Heart right ventricle (tissue), 16 donors: Measurements from ENCODE around the gene H2AZ2. TPM values are rescaled to one million over a fixed set of nuclear protein-coding genes. Genes with fewer than 3 reads are reported as not detected.
"Not testable (repeated sequence)": the region's sequence is repeated elsewhere in the genome, so short reads cannot be mapped to it uniquely, and the experiment has no call there.

ENCODE experiments used
- ATAC-seq, 8 donors: fragments of 200-7000 bp; cut with Tn5 transposase; one replicate each; pipeline ENCODE4 v1.9.1; 2020; ENCODE audit warnings: mild to moderate bottlenecking in 8 of 8, moderate library complexity in 8 of 8, moderate number of reproducible peaks in 1 of 8
- DNase-seq, 2 donors: peaks; one replicate each; pipeline ENCODE4 v3.0.0-alpha.2; 2020
- H3K27ac ChIP-seq, 10 donors: fragments of 200-600 bp; sonication (generic) in 2 of 10; one replicate each; pipeline versions ENCODE4 v1.5.0 to v1.8.0; 2020 to 2022; ENCODE audit warnings: mild to moderate bottlenecking in 3 of 10
- H3K27me3 ChIP-seq, 7 donors: fragments of 200-600 bp; one replicate each; pipeline ENCODE4 v1.8.0; 2021 to 2022; ENCODE audit warnings: mild to moderate bottlenecking in 2 of 7
- H3K36me3 ChIP-seq, 9 donors: fragments of 200-600 bp; sonication (generic) in 1 of 9; one replicate each; pipeline versions ENCODE4 v1.5.0 to v1.8.0; 2020 to 2022; ENCODE audit warnings: mild to moderate bottlenecking in 2 of 9
- H3K4me1 ChIP-seq, 9 donors: fragments of 200-600 bp; sonication (generic) in 1 of 9; one replicate each; pipeline versions ENCODE4 v1.5.0 to v1.8.0; 2020 to 2022; ENCODE audit warnings: mild to moderate bottlenecking in 4 of 9
- H3K4me3 ChIP-seq, 10 donors: fragments of 200-600 bp; sonication (generic) in 2 of 10; one replicate each; pipeline versions ENCODE4 v1.5.0 to v1.8.0; 2020 to 2022; ENCODE audit warnings: mild to moderate bottlenecking in 7 of 10, moderate library complexity in 2 of 10
- H3K9me3 ChIP-seq, 11 donors: fragments of 200-600 bp in 10 of 11; sonication (generic) in 2 of 11; one replicate each; pipeline versions ENCODE4 v1.5.0 to v1.8.0; 2013 to 2022; ENCODE audit warnings: mild to moderate bottlenecking in 2 of 11, control low read depth in 1 of 11, moderate library complexity in 1 of 11
- WGBS, 2 donors: extraction: QIAGEN DNeasy Blood & Tissue Kit; methylation state at CpG; one replicate each; pipeline ENCODE4 v1.1.7; 2013; ENCODE audit warnings: inconsistent platforms in 1 of 2; 5-methylcytosine and 5-hydroxymethylcytosine counted together
- intact Hi-C, 10 donors: fragments of 100-400 bp; cut with DNase I; formaldehyde crosslinking; loops; one replicate each; pipeline versions ENCODE4 v1.11.1 to v1.14.2; 2022
- polyA plus RNA-seq, 2 donors: library from polyadenylated mRNA; stranded (reverse); fragments of 200-250 nt; gene quantifications; one replicate each; pipeline ENCODE4 v1.2.3, GENCODE V29; 2013
- total RNA-seq, 10 donors: library from RNA; stranded (reverse); fragmentation: NEBNext Ultra II Directional in 3 of 10; extraction: Animal tissue kit (Norgen Biotek cat#: 25700) in 3 of 10; gene quantifications; one replicate each; pipeline versions ENCODE4 v1.2.1 to v1.2.4, GENCODE V29; 2021 to 2023
- TF ChIP-seq, protein P1 (sequence below), 9 donors: fragments of 200-600 bp; sonication (generic) in 2 of 9; IDR thresholded peaks; one replicate each; pipeline versions ENCODE4 v1.5.0 to v1.8.0; 2021 to 2022; ENCODE audit warnings: antibody characterized with exemption in 9 of 9, mild to moderate bottlenecking in 5 of 9, moderate library complexity in 1 of 9
- donor health status: Arrhythmogenic right ventricular cardiomyopathy.
- donor health status: ischemic (EF 13 %, LVEDD 7.1; RV severe dilation, severe dysfunction).
- donor health status: healthy with polysubstance abuse.
- donor health status: DM: no; HTN: yes; CAD: no.
- donor health status: DM: no; HTN: no; CAD: no.
- donor health status: ischemic (EF 25% LVEDD 6.9; RV normal size, moderate dysfunction).
- donor health status: ischemic (EF 25% LVEDD 5.7; RV mildly dilated, moderate dysfunction).
- donor health status: healthy.
- donor health status: DM: yes; HTN: yes; CAD: no.
- donor health status: Ischemic cardiomyopathy.
- donor health status: ischemic (EF 35%, LVEDD 5.7; RV mildly dilated, moderate dysfunction).
- donor health status: nonischemic (EF 11% LVEDD 7.7; RV severe dilation, severe dysfunction).
- donor health status: DM: yes; HTN: yes; CAD: no.
- donor health status: PGD.
- donor health status: ischemic (EF 29% LVEDD 5.4; RV normal size, mild dysfunction).
- donor health status: nonischemic (EF 23%, LVEDD 6.1; RV moderate dilation, normal function).

The H2AZ2 gene
- total and polyA plus RNA-seq, 12 donors: 109 to 280 (median 257) TPM

DNA sequence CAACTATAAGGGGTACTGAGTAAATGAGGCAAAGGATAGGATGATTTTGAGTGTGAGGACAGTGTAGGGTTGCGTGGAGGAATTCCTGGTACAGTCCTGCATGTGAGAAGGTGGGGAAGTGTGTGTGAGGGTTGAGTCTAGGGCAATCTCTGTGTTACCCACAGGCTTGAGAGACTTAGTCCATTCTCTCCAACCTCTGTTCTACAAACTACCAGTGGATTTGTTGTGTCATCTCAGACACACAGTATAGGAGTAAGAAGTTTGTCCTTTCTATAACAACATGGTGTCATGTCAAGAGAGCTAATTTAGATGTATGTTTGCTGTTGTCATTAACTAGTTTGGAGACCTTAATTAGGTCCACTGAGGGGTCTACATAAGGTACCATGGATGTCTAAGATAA lies 24.9 kb upstream of the H2AZ2 start:
- intact Hi-C loops: loop anchor here in 1 of 10 donors (5.0 kb wide), 1 partner anchor 1055 kb away; no protein-coding TSS in a partner anchor
- Histone ChIP-seq H3K4me1 (peaks cover 0 to 14% (median 6%) of the 10 kb centered on the region in 9 donors), H3K36me3 (peaks cover 0 to 6% (median 0%) of the 10 kb centered on the region in 9 donors), H3K4me3 (no peak overlapping the region), H3K27ac (no peak overlapping the region), H3K27me3 (no peaks in the 10 kb centered on the region), H3K9me3 (no peaks in the 10 kb centered on the region)
- no peak for DNase-seq
- WGBS, 2 donors: 95 to 100% methylated on average over 1 of the region's 1 CpG
- ATAC-seq: no peak
- TF ChIP-seq, protein P1, sequence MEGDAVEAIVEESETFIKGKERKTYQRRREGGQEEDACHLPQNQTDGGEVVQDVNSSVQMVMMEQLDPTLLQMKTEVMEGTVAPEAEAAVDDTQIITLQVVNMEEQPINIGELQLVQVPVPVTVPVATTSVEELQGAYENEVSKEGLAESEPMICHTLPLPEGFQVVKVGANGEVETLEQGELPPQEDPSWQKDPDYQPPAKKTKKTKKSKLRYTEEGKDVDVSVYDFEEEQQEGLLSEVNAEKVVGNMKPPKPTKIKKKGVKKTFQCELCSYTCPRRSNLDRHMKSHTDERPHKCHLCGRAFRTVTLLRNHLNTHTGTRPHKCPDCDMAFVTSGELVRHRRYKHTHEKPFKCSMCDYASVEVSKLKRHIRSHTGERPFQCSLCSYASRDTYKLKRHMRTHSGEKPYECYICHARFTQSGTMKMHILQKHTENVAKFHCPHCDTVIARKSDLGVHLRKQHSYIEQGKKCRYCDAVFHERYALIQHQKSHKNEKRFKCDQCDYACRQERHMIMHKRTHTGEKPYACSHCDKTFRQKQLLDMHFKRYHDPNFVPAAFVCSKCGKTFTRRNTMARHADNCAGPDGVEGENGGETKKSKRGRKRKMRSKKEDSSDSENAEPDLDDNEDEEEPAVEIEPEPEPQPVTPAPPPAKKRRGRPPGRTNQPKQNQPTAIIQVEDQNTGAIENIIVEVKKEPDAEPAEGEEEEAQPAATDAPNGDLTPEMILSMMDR (IDR thresholded peaks at IDR 0.05): no peak

DNA sequence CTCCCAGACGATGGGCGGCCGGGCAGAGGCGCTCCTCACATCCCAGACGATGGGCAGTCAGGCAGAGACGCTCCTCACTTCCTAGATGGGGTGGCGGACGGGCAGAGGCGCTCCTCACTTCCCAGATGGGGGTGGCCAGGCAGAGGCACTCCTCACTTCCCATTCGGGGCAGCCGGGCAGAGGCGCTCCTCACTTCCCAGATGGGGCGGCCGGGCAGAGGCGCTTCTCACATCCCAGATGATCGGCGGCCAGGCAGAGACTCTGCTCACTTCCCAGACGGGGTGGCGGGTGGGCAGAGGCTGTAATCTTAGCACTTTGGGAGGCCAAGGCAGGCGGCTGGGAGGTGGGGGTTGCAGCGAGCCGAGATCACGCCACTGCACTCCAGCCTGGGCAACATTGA lies 24.0 kb upstream of the H2AZ2 start:
- peaks cover 0 to 20% (median 11%) of the 10 kb centered on the region in 9 donors for H3K4me1 ChIP-seq
- H3K36me3 ChIP-seq, ATAC-seq, DNase-seq, H3K27me3 ChIP-seq, H3K4me3 ChIP-seq, H3K27ac ChIP-seq, H3K9me3 ChIP-seq: not testable (repeated sequence)
- 95% methylated on average over 23 of the region's 23 CpGs for WGBS, 2 donors
- intact Hi-C loops: loop anchor here in 1 of 10 donors (5.0 kb wide), 1 partner anchor 1055 kb away; no protein-coding TSS in a partner anchor

DNA sequence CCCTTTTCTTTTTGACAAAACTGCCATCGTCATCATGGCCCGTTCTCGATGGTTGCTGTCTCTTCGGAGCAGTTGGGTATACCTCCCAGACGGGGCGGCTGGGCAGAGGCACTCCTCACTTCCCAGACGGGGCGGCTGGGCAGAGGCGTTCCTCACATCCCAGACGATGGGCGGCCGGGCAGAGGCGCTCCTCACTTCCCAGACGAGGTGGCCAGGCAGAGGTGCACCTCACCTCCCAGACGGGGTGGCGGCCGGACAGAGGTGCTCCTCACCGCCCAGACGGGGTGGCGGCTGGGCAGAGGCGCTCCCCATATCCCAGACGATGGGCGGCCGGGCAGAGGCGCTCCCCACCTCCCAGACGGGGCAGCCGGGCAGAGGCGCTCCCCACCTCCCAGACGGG lies 22.9 kb upstream of the H2AZ2 start:
- H3K36me3 ChIP-seq, ATAC-seq, H3K4me3 ChIP-seq, H3K27me3 ChIP-seq, DNase-seq, H3K9me3 ChIP-seq, H3K27ac ChIP-seq: not testable (repeated sequence)
- WGBS, 2 donors: 91 to 95% methylated on average over 22 to 26 of the region's 29 CpGs
- intact Hi-C loops: loop anchor here in 1 of 10 donors (5.0 kb wide), 1 partner anchor 1057 kb away; no protein-coding TSS in a partner anchor
- H3K4me1 ChIP-seq: peaks cover 0 to 16% (median 8%) of the 10 kb centered on the region in 9 donors

DNA sequence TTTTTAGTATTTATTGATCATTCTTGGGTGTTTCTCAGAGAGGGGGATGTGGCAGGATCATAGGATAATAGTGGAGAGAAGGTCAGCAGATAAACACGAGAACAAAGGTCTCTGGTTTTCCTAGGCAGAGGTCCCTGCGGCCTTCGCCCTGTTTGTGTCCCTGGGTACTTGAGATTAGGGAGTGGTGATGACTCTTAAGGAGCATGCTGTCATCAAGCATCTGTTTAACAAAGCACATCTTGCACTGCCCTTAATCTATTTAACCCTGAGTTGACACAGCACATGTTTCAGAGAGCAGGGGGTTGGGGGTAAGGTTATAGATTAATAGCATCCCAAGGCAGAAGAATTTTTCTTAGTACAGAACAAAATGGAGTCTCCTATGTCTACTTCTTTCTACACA lies 22.4 kb upstream of the H2AZ2 start:
- H3K4me3 ChIP-seq, H3K27ac ChIP-seq, ATAC-seq, DNase-seq, H3K36me3 ChIP-seq, H3K27me3 ChIP-seq, H3K9me3 ChIP-seq: not testable (repeated sequence)
- peaks cover 0 to 13% (median 8%) of the 10 kb centered on the region in 9 donors for H3K4me1 ChIP-seq
- intact Hi-C loops: loop anchor here in 1 of 10 donors (5.0 kb wide), 1 partner anchor 1057 kb away; no protein-coding TSS in a partner anchor
- 27 to 47% methylated on average over 3 of the region's 3 CpGs for WGBS, 2 donors

DNA sequence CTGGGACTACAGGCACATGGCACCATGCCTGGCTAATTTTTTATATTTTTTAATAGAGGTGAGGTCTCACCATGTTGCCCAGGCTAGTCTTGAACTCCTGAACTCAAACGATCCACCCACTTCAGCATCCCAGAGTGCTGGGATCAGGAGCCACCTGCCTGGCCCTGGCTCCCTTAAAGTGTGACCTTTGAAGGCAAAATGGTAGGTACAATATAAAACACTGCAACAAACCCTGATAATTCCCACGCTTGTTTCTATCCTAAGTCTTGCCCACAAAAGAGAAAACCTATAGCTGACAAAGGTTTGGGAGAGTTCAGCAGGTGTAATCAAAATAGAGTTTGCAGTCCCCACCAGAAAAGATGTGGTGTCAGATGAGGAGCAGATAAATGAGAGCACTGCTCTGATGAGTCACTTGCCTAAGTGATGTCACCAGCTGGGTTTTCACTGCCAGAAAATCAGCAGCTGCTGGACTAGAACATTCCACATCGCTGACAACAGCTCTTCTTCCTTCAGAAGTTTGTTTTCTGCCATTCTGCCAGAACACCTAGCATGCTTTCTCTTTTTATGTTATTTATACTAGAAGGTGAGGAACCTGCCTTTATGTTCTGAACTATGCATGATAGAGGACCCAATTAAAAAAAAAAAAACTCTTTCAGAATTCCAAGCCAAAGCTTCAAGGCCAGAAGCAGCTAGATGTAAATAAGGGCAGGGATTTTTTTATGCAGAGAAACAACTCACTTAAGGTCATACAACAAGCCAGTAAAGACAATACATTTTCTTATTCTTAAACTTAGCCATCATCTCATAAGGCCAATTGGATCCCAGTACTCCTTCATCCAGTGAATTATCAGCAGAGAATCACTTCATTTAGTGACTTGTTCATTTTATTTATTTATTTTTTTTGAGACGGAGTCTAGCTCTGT lies 19.4 kb upstream of the H2AZ2 start:
- DNase-seq: no peak
- Histone ChIP-seq H3K27ac (peak overlapping the region in 1 of 10 donors; percentile 28), H3K36me3 (no peaks in the 10 kb centered on the region), H3K4me1 (peaks cover 0 to 12% (median 5%) of the 10 kb centered on the region in 9 donors), H3K27me3 (no peaks in the 10 kb centered on the region), H3K9me3 (no peaks in the 10 kb centered on the region), H3K4me3 (no peak overlapping the region)
- peak in 6 of 8 donors; percentile 45 to 86 (median 60) for ATAC-seq
- TF ChIP-seq, protein P1 (IDR thresholded peaks at IDR 0.05): no peak
- WGBS, 2 donors: 60 to 61% methylated on average over 4 of the region's 4 CpGs
- intact Hi-C loops: loop anchor here in 2 of 10 donors (10.0 kb wide), 1 partner anchor 267 kb away; no protein-coding TSS in a partner anchor

DNA sequence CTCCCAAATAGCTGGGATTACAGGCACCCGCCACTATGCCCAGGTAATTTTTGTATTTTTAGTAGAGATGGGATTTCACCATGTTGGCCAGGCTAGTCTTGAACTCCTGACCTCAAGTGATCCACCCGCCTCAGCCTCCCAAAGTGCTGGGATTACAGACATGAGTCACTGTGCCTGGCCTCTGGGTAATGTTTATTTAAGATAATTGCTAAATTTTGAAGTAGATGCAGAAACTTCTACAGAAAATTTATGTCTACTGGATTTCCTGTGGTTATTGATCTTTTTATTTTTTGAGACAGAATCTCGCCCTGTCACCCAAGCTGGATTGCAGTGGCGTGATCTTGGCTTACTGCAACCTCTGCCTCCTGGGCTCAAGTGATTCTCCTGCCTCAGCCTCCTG lies 14.1 kb upstream of the H2AZ2 start:
- WGBS, 2 donors: 62 to 63% methylated on average over 4 of the region's 4 CpGs
- not testable (repeated sequence) for H3K4me1 ChIP-seq, H3K27ac ChIP-seq, H3K36me3 ChIP-seq, H3K27me3 ChIP-seq, ATAC-seq, DNase-seq, H3K4me3 ChIP-seq, H3K9me3 ChIP-seq
- intact Hi-C loops: loop anchor here in 3 of 10 donors (2.0 to 10.0 kb wide), 3 partner anchors 15 to 273 kb away; no protein-coding TSS in a partner anchor
